ENCODE results near the gene SEC14L5. TPM values are rescaled to one million over a fixed set of nuclear protein-coding genes. Genes with fewer than 3 reads are reported as not detected.

The SEC14L5 gene
- total RNA-seq, 6 experiments from 2014 or later = not detected

- Mint-ChIP-seq H3K4me1 (ENCODE audit: low read depth) (peaks cover 22% of the 10 kb centered on the region), H3K36me3 (ENCODE audit: low read depth) (no peaks in the 10 kb centered on the region), H3K4me3 (no peak overlapping the region), H3K27me3 (ENCODE audit: insufficient read depth) (peaks cover 15% of the 10 kb centered on the region), H3K27ac (no peak overlapping the region), H3K9me3 (no peaks in the 10 kb centered on the region)
- DNase-seq = no peak
- TF ChIP-seq CTCF (IDR thresholded peaks at IDR 0.05) = no peak
Observed at GRCh38 chr16:5045499-5046115, 87.5 kb downstream of the SEC14L5 start.

- TF ChIP-seq CTCF (IDR thresholded peaks at IDR 0.05) = no peak
- no peak overlapping the region for H3K27ac Mint-ChIP-seq
- peaks cover 9% of the 10 kb centered on the region for H3K4me1 Mint-ChIP-seq (ENCODE audit: low read depth)
- H3K9me3 Mint-ChIP-seq = no peaks in the 10 kb centered on the region
- no peak overlapping the region for H3K4me3 Mint-ChIP-seq
- DNase-seq = no peak
- peaks cover 11% of the 10 kb centered on the region for H3K27me3 Mint-ChIP-seq (ENCODE audit: insufficient read depth)
- no peaks in the 10 kb centered on the region for H3K36me3 Mint-ChIP-seq (ENCODE audit: low read depth)
Observed at GRCh38 chr16:5046914-5047313, 88.8 kb downstream of the SEC14L5 start.

- Mint-ChIP-seq H3K36me3 (ENCODE audit: low read depth) (no peaks in the 10 kb centered on the region), H3K4me1 (ENCODE audit: low read depth) (no peaks in the 10 kb centered on the region), H3K27ac (no peak overlapping the region), H3K9me3 (no peaks in the 10 kb centered on the region), H3K27me3 (ENCODE audit: insufficient read depth) (peaks cover 15% of the 10 kb centered on the region), H3K4me3 (no peak overlapping the region)
- no peak for DNase-seq
- no peak for TF ChIP-seq CTCF (IDR thresholded peaks at IDR 0.05)
Observed at GRCh38 chr16:5054876-5055865, 97.0 kb downstream of the SEC14L5 start.

GRCh38 chr16:5056352-5056751 is 98.2 kb downstream of the SEC14L5 start:
- peaks cover 15% of the 10 kb centered on the region for H3K27me3 Mint-ChIP-seq (ENCODE audit: insufficient read depth)
- H3K36me3 Mint-ChIP-seq (ENCODE audit: low read depth) = no peaks in the 10 kb centered on the region
- TF ChIP-seq CTCF (IDR thresholded peaks at IDR 0.05) = peak; percentile 61
- H3K4me1 Mint-ChIP-seq (ENCODE audit: low read depth) = no peaks in the 10 kb centered on the region
- no peak overlapping the region for H3K4me3 Mint-ChIP-seq
- H3K9me3 Mint-ChIP-seq = no peaks in the 10 kb centered on the region
- H3K27ac Mint-ChIP-seq = no peak overlapping the region
- no peak for DNase-seq

- DNase-seq = no peak
- no peaks in the 10 kb centered on the region for H3K36me3 Mint-ChIP-seq (ENCODE audit: low read depth)
- TF ChIP-seq CTCF (IDR thresholded peaks at IDR 0.05) = peak; percentile 54
- no peak overlapping the region for H3K4me3 Mint-ChIP-seq
- no peak overlapping the region for H3K27ac Mint-ChIP-seq
- no peaks in the 10 kb centered on the region for H3K4me1 Mint-ChIP-seq (ENCODE audit: low read depth)
- peaks cover 23% of the 10 kb centered on the region for H3K27me3 Mint-ChIP-seq (ENCODE audit: insufficient read depth)
- H3K9me3 Mint-ChIP-seq = no peaks in the 10 kb centered on the region
Observed at GRCh38 chr16:5058476-5058875, 100.3 kb downstream of the SEC14L5 start.

Measured in HFFc6 (cell line).